Uterus (tissue), 4 donors: ENCODE data around the gene FADS1. TPM values are rescaled to one million over a fixed set of nuclear protein-coding genes. Genes with fewer than 3 reads are reported as not detected.

Experiments
- DNase-seq, 2 donors: peaks; one replicate each; pipeline ENCODE4 v3.0.0-alpha.2; 2019 to 2020
- H3K27ac ChIP-seq, 2 donors: fragments of 200-600 bp; sonication (generic); 1 replicate in 1 of 2; 2 replicates in 1 of 2; pipeline ENCODE4 v1.5.1; 2016 to 2018
- H3K27me3 ChIP-seq, 2 donors: fragments of 200-600 bp; sonication (generic); one replicate each; pipeline ENCODE4 v1.5.1; 2018 to 2019; ENCODE audit warnings: control low read depth in 1 of 2
- H3K36me3 ChIP-seq, 2 donors: fragments of 200-600 bp; sonication (generic); one replicate each; pipeline ENCODE4 v1.5.1; 2019; ENCODE audit warnings: control low read depth in 1 of 2
- H3K4me1 ChIP-seq, 2 donors: fragments of 200-600 bp; sonication (generic); one replicate each; pipeline ENCODE4 v1.5.1; 2018 to 2019; ENCODE audit warnings: control low read depth in 1 of 2
- H3K4me3 ChIP-seq, 2 donors: fragments of 200-600 bp; sonication (generic); 1 replicate in 1 of 2; 2 replicates in 1 of 2; pipeline ENCODE4 v1.5.1; 2018 to 2019; ENCODE audit warnings: mild to moderate bottlenecking in 1 of 2
- H3K9me3 ChIP-seq, 2 donors: fragments of 200-600 bp; sonication (generic); one replicate each; pipeline ENCODE4 v1.5.1; 2019; ENCODE audit warnings: control low read depth in 1 of 2
- CTCF ChIP-seq, 4 experiments: fragments of 200-600 bp in 2 of 4; fragments of 450-650 bp in 2 of 4; sonication (generic) in 2 of 4; IDR thresholded peaks; one replicate each; pipeline ENCODE4 v1.5.1; 2016 to 2019; ENCODE audit warnings: antibody characterized with exemption in 4 of 4, mild to moderate bottlenecking in 2 of 4, moderate library complexity in 1 of 4
- POLR2A ChIP-seq, 2 donors: fragments of 450-650 bp; IDR thresholded peaks; one replicate each; pipeline ENCODE4 v1.6.1; 2016; ENCODE audit warnings: antibody characterized with exemption in 2 of 2, mild to moderate bottlenecking in 1 of 2, moderate library complexity in 1 of 2
- intact Hi-C: fragments of 100-400 bp; cut with DNase I; formaldehyde crosslinking; loops from one replicate; pipeline ENCODE4 v1.15.1; 2023; ENCODE audit warnings: low total_unique reads
- total RNA-seq, 4 donors: library from RNA; depleted of rRNA in 3 of 4; stranded (reverse); fragments of >200 nt in 3 of 4; gene quantifications; one replicate each; pipeline versions ENCODE4 v1.1.0 to v1.2.4, GENCODE V29; 2014 to 2023
- donor health status: DM: yes; HTN: yes; CAD: no.

FADS1 gene
- total RNA-seq, 4 donors from 2014 or later = 23.8 to 57.1 (median 38.3) TPM

- TF ChIP-seq POLR2A (IDR thresholded peaks at IDR 0.05) = no peak
- no peak for TF ChIP-seq CTCF (IDR thresholded peaks at IDR 0.05)
- intact Hi-C loops = no loop called here
- no peak overlapping the region for H3K27ac ChIP-seq
- DNase-seq = no peak
- H3K4me1 ChIP-seq = no peaks in the 10 kb centered on the region
- no peak overlapping the region for H3K4me3 ChIP-seq
- H3K27me3 ChIP-seq = no peaks in the 10 kb centered on the region
- no peaks in the 10 kb centered on the region for H3K36me3 ChIP-seq
- no peaks in the 10 kb centered on the region for H3K9me3 ChIP-seq
Measured at GRCh38 chr11:61784506-61784805, 32.3 kb downstream of the FADS1 start.

- TF ChIP-seq CTCF (IDR thresholded peaks at IDR 0.05) = no peak
- no peak for TF ChIP-seq POLR2A (IDR thresholded peaks at IDR 0.05)
- Histone ChIP-seq H3K27ac (no peak overlapping the region), H3K9me3 (no peaks in the 10 kb centered on the region), H3K4me1 (no peaks in the 10 kb centered on the region), H3K36me3 (no peaks in the 10 kb centered on the region), H3K4me3 (no peak overlapping the region), H3K27me3 (no peaks in the 10 kb centered on the region)
- DNase-seq = no peak
- intact Hi-C loops = no loop called here
Measured at GRCh38 chr11:61783717-61784505, 32.9 kb downstream of the FADS1 start.

GRCh38 chr11:61782841-61783240 is 34.0 kb downstream of the FADS1 start:
- intact Hi-C loops = no loop called here
- H3K36me3 ChIP-seq = no peaks in the 10 kb centered on the region
- no peak overlapping the region for H3K27ac ChIP-seq
- no peaks in the 10 kb centered on the region for H3K9me3 ChIP-seq
- no peaks in the 10 kb centered on the region for H3K4me1 ChIP-seq
- no peak for DNase-seq
- no peak overlapping the region for H3K4me3 ChIP-seq
- TF ChIP-seq POLR2A (IDR thresholded peaks at IDR 0.05) (no peak), CTCF (IDR thresholded peaks at IDR 0.05) (no peak)
- H3K27me3 ChIP-seq = no peaks in the 10 kb centered on the region

GRCh38 chr11:61782299-61782698 is 34.5 kb downstream of the FADS1 start:
- Histone ChIP-seq H3K27ac (no peak overlapping the region), H3K27me3 (no peaks in the 10 kb centered on the region), H3K4me3 (no peak overlapping the region), H3K36me3 (no peaks in the 10 kb centered on the region), H3K4me1 (no peaks in the 10 kb centered on the region), H3K9me3 (no peaks in the 10 kb centered on the region)
- intact Hi-C loops = no loop called here
- DNase-seq = no peak
- TF ChIP-seq POLR2A (IDR thresholded peaks at IDR 0.05) (no peak), CTCF (IDR thresholded peaks at IDR 0.05) (no peak)

GRCh38 chr11:61781585-61781984 is 35.2 kb downstream of the FADS1 start:
- H3K27ac ChIP-seq = no peak overlapping the region
- intact Hi-C loops = no loop called here
- no peaks in the 10 kb centered on the region for H3K36me3 ChIP-seq
- H3K4me3 ChIP-seq = no peak overlapping the region
- no peaks in the 10 kb centered on the region for H3K27me3 ChIP-seq
- DNase-seq = no peak
- H3K4me1 ChIP-seq = no peaks in the 10 kb centered on the region
- no peaks in the 10 kb centered on the region for H3K9me3 ChIP-seq
- TF ChIP-seq POLR2A (IDR thresholded peaks at IDR 0.05) = no peak
- no peak for TF ChIP-seq CTCF (IDR thresholded peaks at IDR 0.05)
